Right lobe of liver (tissue), 6 donors: ENCODE measurements around the gene AIP. TPM values are rescaled to one million over a fixed set of nuclear protein-coding genes. Genes with fewer than 3 reads are reported as not detected.

Experiments used
- ATAC-seq, 4 donors: fragments of 200-7000 bp; cut with Tn5 transposase; one replicate each; pipeline ENCODE4 v1.9.1; 2020; ENCODE audit warnings: mild to moderate bottlenecking in 4 of 4, moderate library complexity in 4 of 4
- DNase-seq, 3 donors: peaks; one replicate each; pipeline ENCODE4 v3.0.0-alpha.2; 2020
- H3K27ac ChIP-seq, 3 donors: fragments of 200-600 bp; one replicate each; pipeline ENCODE4 v1.8.0; 2022
- H3K27me3 ChIP-seq, 2 donors: fragments of 200-600 bp; one replicate each; pipeline ENCODE4 v1.8.0; 2022
- H3K36me3 ChIP-seq, 4 donors: fragments of 200-600 bp; sonication (generic) in 1 of 4; one replicate each; pipeline versions ENCODE4 v1.5.1 to v1.8.0; 2017 to 2022; ENCODE audit warnings: control low read depth in 1 of 4
- H3K4me1 ChIP-seq, 4 donors: fragments of 200-600 bp; sonication (generic) in 1 of 4; one replicate each; pipeline versions ENCODE4 v1.5.1 to v1.8.0; 2017 to 2022; ENCODE audit warnings: control low read depth in 1 of 4
- H3K4me3 ChIP-seq, 3 donors: fragments of 200-600 bp; one replicate each; pipeline ENCODE4 v1.8.0; 2022
- H3K9me3 ChIP-seq, 4 donors: fragments of 200-600 bp; sonication (generic) in 1 of 4; one replicate each; pipeline versions ENCODE4 v1.5.1 to v1.8.0; 2017 to 2022; ENCODE audit warnings: control low read depth in 1 of 4
- CTCF ChIP-seq, 4 donors: fragments of 200-600 bp in 3 of 4; fragments of 450-650 bp in 1 of 4; IDR thresholded peaks; one replicate each; pipeline versions ENCODE4 v1.5.1 to v1.8.0; 2016 to 2022; ENCODE audit warnings: antibody characterized with exemption in 4 of 4, mild to moderate bottlenecking in 2 of 4
- POLR2A ChIP-seq: fragments of 450-650 bp; IDR thresholded peaks from one replicate; pipeline ENCODE4 v1.6.1; 2017; ENCODE audit warnings: antibody characterized with exemption, mild to moderate bottlenecking
- WGBS: methylation state at CpG from one replicate; pipeline ENCODE4 v1.1.6; 2018; ENCODE audit warnings: low coverage, low lambda C conversion rate; ENCODE audit not compliant: insufficient coverage; ENCODE audit errors: missing lambda C conversion rate; 5-methylcytosine and 5-hydroxymethylcytosine counted together
- intact Hi-C, 2 donors: fragments of 100-400 bp; cut with DNase I; formaldehyde crosslinking; loops; one replicate each; pipeline versions ENCODE4 v1.11.2 to v1.14.1; 2022
- total RNA-seq, 6 experiments: library from RNA; depleted of rRNA in 2 of 6; stranded (reverse); fragments of >200 nt in 2 of 6; fragmentation: NEBNext Ultra II Directional in 3 of 6; extraction: Animal tissue kit (Norgen Biotek cat#: 25700) in 3 of 6; gene quantifications; one replicate each; pipeline versions ENCODE4 v1.1.0 to v1.2.4, GENCODE V29; 2016 to 2023
- donor health status: DM: no; HTN: yes; CAD: no.
- donor health status: DM: no; HTN: no; CAD: no.
- donor health status: DM: no; HTN: no; CAD: no.
- donor health status: DM: no; HTN: yes; CAD: no.
- donor health status: DM: no; HTN: yes; CAD: no.

The AIP gene
- total RNA-seq, 6 experiments from 2014 or later, result 20.8 to 33.9 (median 25.7) TPM

DNA sequence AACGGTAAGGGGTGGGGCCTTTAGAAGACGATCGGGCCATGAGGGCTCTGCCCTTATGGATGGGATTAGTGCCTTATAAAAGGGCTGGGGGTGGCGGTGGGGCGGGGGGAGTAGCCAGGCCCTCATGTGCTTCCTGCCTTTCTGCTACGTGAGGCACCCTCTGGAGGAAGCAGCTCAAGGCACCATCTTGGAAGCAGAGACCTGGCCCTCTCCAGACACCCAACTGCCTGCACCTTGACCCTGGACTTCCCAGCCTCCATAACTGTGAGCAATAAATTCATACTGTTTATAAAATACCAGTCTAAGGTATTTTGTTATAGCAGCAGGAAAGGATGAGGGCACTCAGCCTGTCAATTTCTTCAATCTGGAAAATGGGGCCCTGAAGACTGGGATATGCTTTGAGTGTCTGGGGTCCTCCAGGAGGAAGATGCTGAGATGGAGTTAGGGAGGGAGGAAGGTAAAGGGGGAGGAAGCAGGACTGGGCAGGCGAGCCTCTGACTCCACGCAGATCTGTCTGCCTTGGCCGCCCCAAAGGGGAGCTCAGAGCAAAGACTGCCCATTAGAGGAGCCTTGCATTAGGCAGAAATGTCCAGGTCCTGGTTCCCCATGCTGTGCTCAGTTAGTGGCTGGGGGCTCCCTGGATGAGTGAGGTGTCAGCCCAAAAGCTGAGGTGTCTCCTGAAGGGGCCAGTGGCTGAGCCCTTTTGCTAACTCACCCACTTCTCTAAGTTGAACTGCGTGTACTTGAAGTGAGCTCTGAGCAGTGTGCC lies 35.1 kb downstream of the AIP start:
- intact Hi-C loops, result no loop called here
- H3K4me1 ChIP-seq, result no peaks in the 10 kb centered on the region
- no peaks in the 10 kb centered on the region for H3K27me3 ChIP-seq
- H3K36me3 ChIP-seq, result no peaks in the 10 kb centered on the region
- peak in 1 of 3 donors; percentile 43 for DNase-seq
- ATAC-seq, result no peak
- WGBS, result 83% methylated on average over 2 of the region's 10 CpGs
- H3K27ac ChIP-seq, result no peak overlapping the region
- no peaks in the 10 kb centered on the region for H3K9me3 ChIP-seq
- no peak for TF ChIP-seq CTCF (IDR thresholded peaks at IDR 0.05)
- no peak for TF ChIP-seq POLR2A
- no peak overlapping the region for H3K4me3 ChIP-seq

GRCh38 chr11:67519726-67520125 lies 36.9 kb downstream of the AIP start:
- Histone ChIP-seq H3K27me3 (no peaks in the 10 kb centered on the region), H3K4me3 (no peak overlapping the region), H3K9me3 (no peaks in the 10 kb centered on the region), H3K27ac (no peak overlapping the region), H3K36me3 (no peaks in the 10 kb centered on the region), H3K4me1 (no peaks in the 10 kb centered on the region)
- ATAC-seq (no peak), DNase-seq (peak in 1 of 3 donors; percentile 46)
- 85% methylated on average over 5 of the region's 32 CpGs for WGBS
- intact Hi-C loops, result no loop called here
- no peak for TF ChIP-seq CTCF (IDR thresholded peaks at IDR 0.05)
- no peak for TF ChIP-seq POLR2A

DNA sequence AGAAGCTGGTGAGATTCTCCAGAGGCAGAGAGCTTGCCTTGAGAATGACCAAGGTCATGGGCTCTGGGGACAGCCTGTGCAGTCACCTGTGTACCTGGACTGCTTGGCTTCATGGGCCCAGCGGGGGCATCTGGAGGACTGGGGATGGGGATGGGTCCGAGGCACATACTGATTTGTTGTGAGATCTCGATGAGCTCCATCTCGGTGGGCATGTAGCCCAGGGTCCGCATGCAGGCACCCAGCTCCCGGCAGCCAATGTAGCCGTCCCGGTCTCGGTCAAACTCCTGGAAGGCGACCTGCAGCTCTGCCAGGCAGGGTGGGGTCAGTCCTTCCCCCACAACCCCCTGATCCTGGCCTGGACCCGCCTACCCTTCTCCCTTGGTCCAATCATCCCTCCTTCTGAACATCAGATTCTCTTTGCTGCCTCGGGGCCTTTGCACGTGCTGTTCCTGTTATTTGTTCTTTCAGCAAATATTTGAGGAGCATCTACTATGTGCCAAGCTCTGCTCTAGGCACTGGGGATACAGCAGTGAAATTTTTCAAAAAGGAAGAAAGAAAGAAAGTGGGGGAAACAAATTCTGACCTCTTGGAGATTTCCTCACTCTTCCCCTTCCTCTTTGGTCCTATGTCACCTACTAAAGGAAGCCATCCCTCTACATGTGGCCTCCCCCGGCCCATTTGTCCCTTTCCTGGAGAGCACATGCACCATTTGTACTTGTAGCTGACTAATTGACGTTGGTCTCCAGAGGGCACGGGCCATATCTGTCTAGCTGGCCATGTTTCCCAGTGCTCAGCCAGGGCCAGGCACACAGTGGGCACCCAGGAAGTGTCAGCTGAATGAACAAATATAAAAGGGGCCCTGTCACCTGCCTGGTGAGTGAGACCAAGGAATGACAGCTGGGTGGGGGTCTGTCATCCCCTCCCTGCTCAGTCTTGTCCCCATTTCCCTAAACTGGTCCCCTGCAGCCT lies 38.3 kb downstream of the AIP start:
- DNase-seq (peak in 1 of 3 donors; percentile 36), ATAC-seq (no peak)
- Histone ChIP-seq H3K36me3 (no peaks in the 10 kb centered on the region), H3K4me3 (no peak overlapping the region), H3K27me3 (no peaks in the 10 kb centered on the region), H3K4me1 (peaks cover 0 to 11% (median 4%) of the 10 kb centered on the region in 4 donors), H3K27ac (no peak overlapping the region), H3K9me3 (no peaks in the 10 kb centered on the region)
- 64% methylated on average over 7 of the region's 16 CpGs for WGBS
- TF ChIP-seq POLR2A (no peak), CTCF (IDR thresholded peaks at IDR 0.05) (no peak)
- intact Hi-C loops, result no loop called here

- no peak overlapping the region for H3K4me3 ChIP-seq
- H3K9me3 ChIP-seq, result no peaks in the 10 kb centered on the region
- no peaks in the 10 kb centered on the region for H3K27me3 ChIP-seq
- intact Hi-C loops, result no loop called here
- H3K4me1 ChIP-seq, result peaks cover 0 to 11% (median 4%) of the 10 kb centered on the region in 4 donors
- DNase-seq (no peak), ATAC-seq (no peak)
- TF ChIP-seq CTCF (IDR thresholded peaks at IDR 0.05), result no peak
- no peak for TF ChIP-seq POLR2A
- H3K27ac ChIP-seq, result no peak overlapping the region
- WGBS, result 81% methylated on average over 9 of the region's 10 CpGs
- H3K36me3 ChIP-seq, result no peaks in the 10 kb centered on the region
These were observed 39.1 kb downstream of the AIP start for GRCh38 chr11:67521924-67522323.
